ENCODE results near the gene IFFO2.
"Not testable (repeated sequence)": the region's sequence is repeated elsewhere in the genome, so short reads cannot be mapped to it uniquely, and the experiment has no call there.

The IFFO2 gene

DNA sequence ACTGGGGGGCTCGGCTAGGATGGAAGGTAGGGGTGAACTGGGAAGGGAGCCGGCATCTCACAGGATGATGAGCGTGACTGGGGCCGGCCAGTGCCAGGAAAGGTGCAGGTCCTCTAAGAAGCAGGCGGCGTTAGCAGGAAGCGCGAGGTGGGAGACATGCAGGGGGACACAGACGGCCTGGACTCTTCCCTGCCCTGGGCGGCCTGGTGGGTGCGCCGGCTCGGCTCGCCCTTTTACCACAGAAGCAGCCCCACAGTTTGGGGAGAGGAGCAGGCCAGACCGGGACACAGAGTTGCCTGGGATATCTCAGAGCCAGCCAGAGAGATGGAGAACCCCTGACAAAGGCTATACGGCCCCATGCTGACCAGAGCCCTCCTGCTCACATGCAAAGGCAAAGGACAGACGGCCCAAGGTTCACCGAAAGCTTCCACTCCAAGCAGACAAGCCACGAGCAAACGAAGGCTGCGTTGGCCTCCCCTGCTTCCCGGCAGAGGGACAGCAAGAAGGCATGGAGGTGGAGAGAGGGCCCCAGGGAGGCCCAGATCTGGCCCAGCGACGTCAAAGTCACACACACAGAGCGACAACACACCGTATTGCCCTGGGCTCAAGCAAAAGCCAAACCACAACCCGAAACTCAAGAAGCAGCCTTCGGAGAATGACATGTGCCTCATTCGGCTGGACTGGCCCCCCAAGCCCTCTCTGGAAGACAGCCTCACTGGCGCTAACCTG, 39.2 kb downstream of the IFFO2 start:
- no peak for DNase-seq

DNA sequence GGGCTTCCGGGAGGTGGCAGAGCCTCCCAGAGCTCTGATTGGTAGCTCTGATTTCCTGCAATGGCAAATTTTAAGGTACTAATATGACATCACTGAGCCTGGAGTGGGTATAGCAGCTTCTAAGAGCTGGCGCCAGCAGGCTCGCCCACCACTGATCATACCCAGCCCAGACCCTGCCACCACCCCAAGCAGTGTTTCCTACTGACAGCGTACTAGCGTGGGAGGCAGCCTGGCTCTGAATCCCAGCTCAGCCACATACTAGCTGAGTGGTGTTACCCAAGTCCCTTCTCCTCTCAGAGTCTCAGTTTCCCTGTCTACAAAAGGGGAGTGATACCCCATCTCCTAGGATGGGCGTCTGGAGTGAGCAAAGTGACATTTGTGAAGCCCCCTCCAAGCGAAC, 41.1 kb downstream of the IFFO2 start:
- no peak for DNase-seq

DNA sequence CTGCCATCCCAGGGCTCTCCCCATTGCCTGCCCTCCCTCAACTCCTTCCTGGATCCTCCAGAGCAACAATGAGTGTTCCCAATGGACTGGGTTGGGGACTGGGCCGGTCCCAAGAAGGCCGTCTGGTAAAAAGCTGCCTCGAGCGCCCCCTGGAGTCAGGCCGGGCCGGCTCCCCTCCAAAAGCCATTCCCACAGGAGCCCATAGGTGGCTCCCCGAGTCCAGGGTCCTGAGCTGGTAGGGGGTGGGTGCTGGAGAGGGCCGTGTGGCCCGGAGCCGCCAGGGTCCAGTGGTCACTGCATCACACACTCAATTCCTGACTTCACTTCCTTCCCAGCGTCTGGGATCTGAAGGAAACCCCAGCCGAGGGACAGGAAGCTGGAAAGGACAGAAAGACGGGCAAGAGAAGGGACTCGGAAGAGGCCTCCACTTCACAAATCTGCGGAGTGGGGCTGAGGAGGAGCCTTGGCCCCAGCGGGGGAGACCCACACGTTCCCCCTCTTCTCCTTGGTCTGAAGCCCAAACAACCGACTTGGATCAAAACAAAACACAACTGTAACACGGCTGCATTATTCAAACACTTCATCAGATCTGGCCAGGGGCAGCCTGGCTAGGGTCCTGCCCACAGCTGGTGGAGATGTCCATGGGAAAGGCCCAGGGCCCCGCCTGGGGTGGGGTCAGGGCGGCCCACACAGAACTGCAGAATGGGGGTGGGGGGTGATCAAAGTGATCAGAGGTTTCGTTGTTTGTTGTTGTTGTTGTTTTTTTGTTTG, 43.2 kb downstream of the IFFO2 start:
- DNase-seq = peak; percentile 80

DNA sequence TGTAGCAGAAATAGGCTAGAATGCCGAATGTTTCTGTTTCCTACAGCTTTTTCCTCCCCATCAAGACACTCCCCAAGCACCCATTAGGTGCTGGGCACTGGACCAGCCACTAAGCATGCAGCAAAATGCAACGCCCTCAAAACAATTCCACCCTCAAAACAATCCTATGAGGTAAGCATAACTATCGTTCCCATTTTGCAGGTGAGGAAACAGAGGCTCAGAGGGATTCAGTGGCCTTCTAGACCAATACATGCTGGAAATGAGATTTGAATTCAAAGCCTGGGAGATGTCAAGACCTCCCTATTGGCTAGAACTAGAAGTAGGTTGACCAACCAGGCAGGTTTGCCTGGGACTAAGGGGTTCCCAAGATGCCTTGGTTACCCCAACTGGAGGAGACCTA, 43.9 kb downstream of the IFFO2 start:
- no peak for DNase-seq

GRCh38 chr1:18908911-18909771, 47.3 kb downstream of the IFFO2 start:
- no peak for DNase-seq

- no peak for DNase-seq
These were observed 48.3 kb downstream of the IFFO2 start for GRCh38 chr1:18907917-18908845.

GRCh38 chr1:18907021-18907916, 49.2 kb downstream of the IFFO2 start:
- DNase-seq = peak; percentile 75

DNA sequence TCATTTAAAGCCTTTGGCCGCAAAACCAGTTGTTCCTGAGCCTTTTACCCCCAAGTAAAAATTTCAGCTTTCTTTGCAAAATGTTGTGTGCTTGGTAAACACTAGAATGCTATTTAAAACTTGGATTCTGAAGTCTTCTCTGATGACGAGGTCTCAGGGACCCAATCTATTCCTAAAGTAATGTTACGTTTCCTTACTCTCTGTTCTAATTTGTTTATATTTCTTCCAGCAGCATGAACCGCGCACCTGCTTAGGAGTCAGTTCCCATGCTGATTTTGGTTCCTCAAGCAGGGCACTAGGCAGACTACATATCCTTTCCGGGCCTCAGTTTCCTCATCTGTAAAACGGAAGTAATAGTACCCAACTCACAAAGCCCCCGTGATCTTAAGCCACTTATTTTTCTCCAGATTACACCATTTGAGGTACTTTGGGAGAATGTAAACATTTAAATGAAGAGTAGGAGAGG, 53.2 kb downstream of the IFFO2 start:
- DNase-seq = no peak

DNA sequence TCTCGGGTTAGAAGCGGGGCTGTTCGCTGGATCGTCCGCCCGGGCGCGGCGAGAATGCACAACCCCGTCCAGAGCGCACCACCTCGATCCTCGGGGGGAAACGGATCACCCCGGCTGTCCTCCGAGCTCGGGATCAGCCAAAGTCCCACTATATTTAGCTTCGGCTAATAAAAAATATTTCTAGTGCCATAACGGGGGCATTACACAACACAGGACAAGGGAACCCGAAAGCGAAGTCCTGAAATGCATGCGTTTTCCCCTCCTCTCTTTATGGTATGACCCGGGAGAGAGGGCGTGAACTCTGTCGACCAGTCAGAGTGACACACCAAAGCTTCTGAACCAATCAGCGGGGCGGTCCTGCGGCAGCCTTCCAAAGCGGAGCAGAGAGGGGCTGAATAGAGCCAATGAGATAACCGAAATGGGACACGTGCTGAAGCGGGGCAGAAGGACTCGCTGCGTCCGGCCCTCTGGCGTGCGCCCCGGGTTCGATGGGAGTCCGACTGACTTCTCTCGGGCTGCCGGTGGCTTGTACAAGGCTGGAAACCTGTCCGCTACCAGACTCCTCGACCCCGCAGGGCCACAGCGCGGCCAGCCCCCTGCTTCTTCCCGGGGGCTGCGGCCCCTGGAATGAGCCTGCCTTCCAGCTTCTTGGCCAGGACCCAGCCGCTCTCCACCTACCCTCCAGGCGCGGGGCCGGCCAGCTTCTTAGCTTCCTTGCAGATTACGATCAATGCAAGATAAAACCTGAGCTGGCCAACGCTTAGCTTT, 53.8 kb downstream of the IFFO2 start, which contains the start of gene ALDH4A1:
Gene ALDH4A1 (minus strand): TSS at position 33 of the 768 bp plus-strand sequence. CDS start 32 bp downstream, at position 1.
- DNase-seq = peak; percentile 97

- no peak for DNase-seq
These were observed 54.4 kb downstream of the IFFO2 start for GRCh38 chr1:18901952-18902522.

- DNase-seq = no peak
These were observed 55.1 kb downstream of the IFFO2 start for GRCh38 chr1:18901147-18901951.

DNA sequence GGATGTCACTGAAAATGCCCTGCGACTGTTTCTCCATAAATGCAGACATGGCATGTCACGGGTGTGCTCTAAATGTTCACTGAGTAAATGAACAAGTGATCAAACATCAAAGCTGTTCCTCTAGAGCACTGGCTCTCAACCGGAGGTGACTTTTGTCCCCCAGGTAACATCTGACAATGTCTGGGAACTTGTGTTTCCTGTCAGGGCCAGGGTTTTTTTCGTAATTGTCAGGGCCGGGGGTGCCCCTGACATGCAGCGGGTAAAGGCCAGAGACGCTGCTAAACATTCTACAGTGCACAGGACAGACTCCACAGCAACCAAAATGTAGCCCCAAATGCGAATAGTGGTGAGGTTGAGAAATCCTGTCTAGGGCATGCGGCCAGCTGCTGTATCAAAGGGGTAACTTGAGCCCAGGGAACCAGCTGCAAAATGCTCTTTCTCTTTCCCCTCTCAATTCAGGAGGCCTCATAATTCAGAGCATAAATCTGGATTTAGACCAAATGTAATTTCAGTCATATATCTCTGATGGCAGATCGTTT, 56.1 kb downstream of the IFFO2 start:
- no peak for DNase-seq

DNA sequence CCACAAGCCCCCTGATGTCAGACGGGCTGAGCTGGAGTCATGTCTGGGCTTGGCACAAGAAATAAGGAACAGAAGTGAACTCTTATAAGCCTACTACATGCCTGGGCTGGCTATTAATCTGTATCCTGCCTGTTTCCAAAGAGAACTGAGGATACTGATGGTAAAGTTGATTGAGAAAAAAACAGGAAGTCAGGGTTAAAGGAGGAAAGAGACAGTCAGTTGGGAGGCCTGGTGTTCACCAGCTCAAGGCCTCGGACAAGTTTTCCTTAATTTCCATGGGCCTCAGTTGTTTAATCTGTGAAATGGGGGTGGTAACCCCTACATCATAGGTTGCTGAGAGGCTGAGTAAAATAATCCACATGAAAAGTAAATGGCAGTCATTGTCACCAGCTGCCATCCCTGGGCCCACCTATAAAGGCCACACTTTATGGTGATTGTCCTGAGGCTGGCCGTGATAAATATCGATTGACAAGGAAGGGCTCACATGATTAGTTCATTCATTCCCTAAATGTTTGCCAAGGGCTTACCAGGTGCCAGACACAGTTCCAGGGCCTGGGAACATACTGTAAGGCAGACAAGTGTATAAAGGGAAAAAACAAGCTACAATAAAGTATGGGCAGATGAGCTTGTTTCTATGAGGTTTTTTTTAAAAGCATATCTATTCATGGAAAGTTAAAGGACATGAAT, 57.0 kb downstream of the IFFO2 start:
- no peak for DNase-seq

DNA sequence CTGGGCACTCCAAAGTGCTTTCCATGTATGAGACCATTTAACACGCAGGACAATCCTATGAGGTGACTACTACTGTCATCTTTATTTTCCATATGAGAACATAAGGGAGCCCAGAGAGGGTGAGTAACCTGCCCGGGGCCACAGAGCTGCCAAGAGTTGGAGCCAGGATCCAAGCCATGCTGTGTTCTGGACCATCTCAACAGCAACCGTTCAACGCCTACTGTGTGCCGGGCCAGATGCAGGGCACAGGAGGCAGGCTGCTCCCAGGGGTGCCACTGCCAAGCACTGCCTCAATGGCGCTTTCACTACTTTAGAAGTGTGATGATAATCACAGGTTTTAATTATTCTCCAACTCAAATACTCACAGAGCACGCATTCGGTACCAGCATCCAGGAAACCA, 57.9 kb downstream of the IFFO2 start:
- DNase-seq = no peak

DNA sequence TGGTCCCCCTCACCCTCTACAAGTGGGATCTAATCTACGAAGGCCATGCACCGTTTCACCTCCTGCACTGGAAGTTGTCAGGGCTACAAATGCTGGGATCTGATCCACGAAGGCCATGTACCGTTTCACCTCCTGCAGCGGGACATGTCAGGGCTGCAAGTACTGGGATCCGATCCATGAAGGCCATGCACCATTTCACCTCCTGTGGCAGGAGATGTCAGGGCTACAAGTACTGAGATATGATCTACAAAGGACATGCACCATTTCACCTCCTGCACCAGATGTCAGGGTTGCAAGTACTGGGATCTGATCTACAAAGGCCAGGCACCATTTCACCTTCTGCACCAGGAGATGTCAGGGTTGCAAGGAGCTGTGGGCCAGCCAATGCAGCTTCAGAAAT, 61.2 kb downstream of the IFFO2 start:
- no peak for DNase-seq

DNA sequence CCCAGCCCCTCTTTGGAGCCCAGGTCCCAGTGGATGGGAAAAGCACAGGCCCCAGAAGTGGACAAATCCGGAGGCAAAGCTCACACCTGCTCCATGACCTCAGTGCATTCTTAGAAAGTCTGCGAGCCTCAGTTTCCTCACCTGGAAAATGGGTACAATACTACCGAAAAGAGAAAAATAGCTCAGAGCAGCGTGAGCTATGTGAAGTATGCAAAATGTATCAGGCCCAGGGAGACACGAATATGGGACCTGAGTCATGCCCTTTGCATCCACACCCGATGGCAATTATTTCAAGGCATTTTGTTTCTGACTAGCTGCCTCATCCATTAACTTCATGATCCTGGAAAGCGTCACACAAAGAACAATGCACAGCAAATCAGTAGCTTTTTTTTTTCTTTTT, 63.4 kb downstream of the IFFO2 start:
- DNase-seq = no peak

- DNase-seq = not testable (repeated sequence)
These were observed 64.6 kb downstream of the IFFO2 start for GRCh38 chr1:18891858-18892257.

DNA sequence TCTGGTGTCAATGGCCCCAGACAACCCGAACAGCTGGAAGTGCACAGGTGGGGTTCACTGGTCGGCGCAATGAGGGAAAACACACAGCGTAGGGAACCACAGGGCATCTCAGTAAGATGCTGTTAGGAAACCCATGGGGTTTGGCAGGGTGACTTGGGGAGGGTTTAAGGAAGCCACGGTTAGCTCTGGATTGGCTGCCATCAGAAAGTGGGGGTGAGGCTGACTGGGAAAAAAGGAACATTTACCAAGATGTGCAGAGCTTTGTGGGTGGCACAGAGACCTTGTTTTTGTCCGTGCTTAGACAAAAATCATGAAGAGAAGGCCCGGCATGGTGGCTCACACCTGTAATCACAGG, 65.1 kb downstream of the IFFO2 start:
- DNase-seq = no peak
